HepG2 (cell line): Measurements from ENCODE around the gene LRRC15. TPM values are rescaled to one million over a fixed set of nuclear protein-coding genes. Genes with fewer than 3 reads are reported as not detected.

Experiments
- ATAC-seq: fragments of 200-7000 bp; cut with Tn5 transposase; 3 replicates; pipeline ENCODE4 v1.9.1; 2020; ENCODE audit warnings: mild to moderate bottlenecking, moderate library complexity
- BruUV-seq: library from RNA; stranded (reverse); fragments of 400-500 nt; replicated peaks from 2 replicates; lab custom pipeline; 2021; lab: Mats Ljungman, UMichigan
- CTCF ChIA-PET: fragments of 300-600 bp; formaldehyde crosslinking; extraction: SDS; loops from one replicate; lab custom pipeline; 2021; ENCODE audit warnings: low total read pairs, inconsistent platforms, low intra/inter-chr PET ratio; lab: Yijun Ruan, JAX
- POLR2A ChIA-PET: fragments of 350-600 bp; sonication (Branson Sonifier 250); formaldehyde crosslinking; loops from one replicate; lab custom pipeline; 2020; ENCODE audit warnings: antibody characterized with exemption, inconsistent platforms; lab: Yijun Ruan, JAX
- DNase-seq: peaks from one replicate; pipeline ENCODE4 v3.0.0-alpha.2; 2015; ENCODE audit warnings: low spot score
- FAIRE-seq: peaks from 3 replicates; lab custom pipeline; 2011; peaks lifted over from hg19 to GRCh38; lab: Jason Lieb, UNC
- H2AFZ ChIP-seq: one replicate; pipeline ENCODE4 v1.6.1; 2011; ENCODE audit warnings: low read length, inconsistent platforms
- H3K27ac ChIP-seq: fragments of 300-600 bp; 3 replicates; pipeline ENCODE4 v1.8.0; 2011; ENCODE audit warnings: mixed run types, mild to moderate bottlenecking, mixed read lengths, low read length, inconsistent platforms; ENCODE audit not compliant: insufficient read depth; ENCODE audit errors: extremely low read length
- H3K27me3 ChIP-seq, 2 experiments: fragments of 200-600 bp in 1 of 2; 2 replicates in 1 of 2; 3 replicates in 1 of 2; pipeline versions ENCODE4 v1.6.0 to v1.8.0; 2011; ENCODE audit warnings: low read length in 2 of 2, mild to moderate bottlenecking in 2 of 2, moderate library complexity in 2 of 2, inconsistent platforms in 1 of 2; ENCODE audit not compliant: insufficient read depth in 2 of 2, control insufficient read depth in 1 of 2
- H3K36me3 ChIP-seq, 2 experiments: fragments of 200-600 bp in 1 of 2; replicated peaks in 1 of 2; 2 replicates in 1 of 2; 3 replicates in 1 of 2; pipeline versions ENCODE4 v1.5.1 to v1.8.0; 2011; ENCODE audit warnings: low read length in 2 of 2, inconsistent platforms in 1 of 2; ENCODE audit not compliant: insufficient read depth in 2 of 2, control insufficient read depth in 1 of 2
- H3K4me1 ChIP-seq: 2 replicates; pipeline ENCODE4 v1.5.1; 2012; ENCODE audit warnings: low read length, inconsistent platforms; ENCODE audit not compliant: insufficient read depth
- H3K4me2 ChIP-seq: 2 replicates; pipeline ENCODE4 v1.6.0; 2011; ENCODE audit warnings: low read depth, low read length, inconsistent platforms
- H3K4me3 ChIP-seq, 3 experiments: fragments of 200-600 bp in 1 of 3; sonication (generic), shearing (Covaris generic) in 1 of 3; replicated peaks in 1 of 3; 2 replicates each; pipeline ENCODE4 v1.5.1; 2011 to 2016; ENCODE audit warnings: low read length in 3 of 3, inconsistent platforms in 2 of 3, low read depth in 2 of 3, mild to moderate bottlenecking in 2 of 3, control low read depth in 1 of 3, mixed read lengths in 1 of 3; ENCODE audit not compliant: insufficient read depth in 1 of 3
- H3K79me2 ChIP-seq: one replicate; pipeline ENCODE4 v1.6.1; 2011; ENCODE audit warnings: low read length, inconsistent platforms; ENCODE audit not compliant: insufficient read depth
- H3K9ac ChIP-seq: 2 replicates; pipeline ENCODE4 v1.6.0; 2011; ENCODE audit warnings: mild to moderate bottlenecking, low read depth, low read length, inconsistent platforms; ENCODE audit not compliant: insufficient read depth
- H3K9me3 ChIP-seq: 2 replicates; pipeline ENCODE4 v1.5.1; 2012; ENCODE audit warnings: mild to moderate bottlenecking, low read length
- H4K20me1 ChIP-seq: 2 replicates; pipeline ENCODE4 v1.6.0; 2011; ENCODE audit warnings: inconsistent platforms, mild to moderate bottlenecking, low read length, moderate library complexity; ENCODE audit not compliant: insufficient read depth
- GABPA ChIP-seq, 2 experiments: IDR thresholded peaks; 2 replicates each; pipeline ENCODE4 v1.6.1; 2011 to 2016; ENCODE audit warnings: low read depth in 2 of 2, low read length in 1 of 2, missing biosample characterization in 1 of 2, missing genetic modification characterization in 1 of 2
- HES4 ChIP-seq: sonication (generic); formaldehyde crosslinking; IDR thresholded peaks from 2 replicates; pipeline ENCODE4 v1.9.0; 2021; ENCODE audit warnings: mild to moderate bottlenecking, missing genetic modification reagents, borderline replicate concordance
- PHF20 ChIP-seq: sonication (generic); formaldehyde crosslinking; IDR thresholded peaks from 2 replicates; pipeline ENCODE4 v1.5.0; 2020; ENCODE audit warnings: mild to moderate bottlenecking, missing genetic modification reagents
- TRIM24 ChIP-seq: sonication (generic); formaldehyde crosslinking; IDR thresholded peaks from 2 replicates; pipeline ENCODE4 v1.8.0; 2022; ENCODE audit warnings: mild to moderate bottlenecking, missing genetic modification reagents
- ZFP1 ChIP-seq: IDR thresholded peaks from 2 replicates; pipeline ENCODE4 v1.6.1; 2016
- ZFP36L2 ChIP-seq: sonication (generic); formaldehyde crosslinking; IDR thresholded peaks from 2 replicates; pipeline ENCODE4 v1.4.0; 2020; ENCODE audit warnings: missing genetic modification reagents
- ZNF263 ChIP-seq: sonication (generic); formaldehyde crosslinking; IDR thresholded peaks from 2 replicates; pipeline ENCODE4 v1.4.0; 2020; ENCODE audit warnings: missing genetic modification reagents
- WGBS: methylation state at CpG from one replicate; pipeline ENCODE4 v1.1.6; 2017; ENCODE audit warnings: low lambda C conversion rate; 5-methylcytosine and 5-hydroxymethylcytosine counted together
- in situ Hi-C: cut with HindIII; loops from 2 replicates; pipeline ENCODE4 v1.10.0; 2017; ENCODE audit warnings: low pct_unique_long_range_greater_than_20kb; ENCODE audit not compliant: extremely low pct_ligation_motif_present
- intact Hi-C: fragments of 100-400 bp; cut with micrococcal nuclease; formaldehyde crosslinking; loops from one replicate; pipeline ENCODE4 v1.10.0; 2022; ENCODE audit not compliant: unreplicated experiment
- polyA plus RNA-seq, 8 experiments: library from polyadenylated mRNA; depleted of rRNA in 3 of 8; stranded (reverse) in 7 of 8; unstranded in 1 of 8; fragments of >200 nt; fragmentation: Illumina TruSeq in 4 of 8; extraction: Trizol in 4 of 8; gene quantifications; 2 replicates each; pipeline versions ENCODE4 v1.2.1 to v1.2.3, GENCODE V29; 2011 to 2016; ENCODE audit warnings: low read depth in 4 of 8, missing spikeins in 1 of 8, mixed read lengths in 1 of 8; ENCODE audit not compliant: insufficient read depth in 1 of 8
- total RNA-seq, 5 experiments: library from RNA; depleted of rRNA; stranded (reverse); fragments of >200 nt; fragmentation: Illumina TruSeq; extraction: Trizol; gene quantifications; 2 replicates each; pipeline ENCODE4 v1.2.3, GENCODE V29; 2016; ENCODE audit warnings: low read depth in 1 of 5
- TF ChIP-seq, protein P1 (sequence below): sonication (generic); formaldehyde crosslinking; IDR thresholded peaks from 2 replicates; pipeline ENCODE4 v1.8.0; 2022; ENCODE audit warnings: low read depth, missing genetic modification reagents
- TF ChIP-seq, protein P2 (sequence below): IDR thresholded peaks from 2 replicates; pipeline ENCODE4 v1.6.1; 2016; ENCODE audit warnings: missing genetic modification reagents, missing compliant biosample characterization

Gene LRRC15
- total and polyA plus RNA-seq, 2 of the 13 experiments (the other 11 are each of a cell fraction or from before 2014, with no cell fraction given) = not detected

DNA sequence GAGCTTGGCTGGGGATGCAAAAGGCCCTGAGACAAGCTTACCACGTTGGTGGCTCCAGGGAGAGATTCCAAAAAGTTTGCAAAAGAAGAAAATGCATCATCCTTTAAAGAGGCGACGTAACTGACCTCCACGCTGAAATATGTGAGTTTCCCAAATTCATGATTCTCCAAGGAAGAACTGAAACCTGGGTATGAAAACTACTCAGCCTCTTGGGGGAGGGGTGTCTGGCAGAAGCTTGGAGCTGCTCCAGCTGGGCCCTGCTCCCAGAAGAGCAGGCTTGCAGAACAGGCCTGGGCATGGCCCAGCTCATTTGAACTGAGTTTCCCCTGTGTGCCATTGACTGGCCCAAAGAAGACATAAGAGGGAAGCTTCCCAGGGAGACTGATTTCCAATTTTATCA lies 39.0 kb downstream of the LRRC15 start:
- ATAC-seq (no peak), FAIRE-seq (no peak), DNase-seq (no peak)
- H3K9ac ChIP-seq = no peak overlapping the region
- 96% methylated on average over 4 of the region's 4 CpGs for WGBS
- H3K9me3 ChIP-seq = no peaks in the 10 kb centered on the region
- TF ChIP-seq HES4 (CRISPR knock-in tag) (no peak), ZNF263 (CRISPR knock-in tag) (no peak), ZFP36L2 (CRISPR knock-in tag) (no peak), ZFP1 (CRISPR knock-in tag) (no peak), GABPA (IDR thresholded peaks at IDR 0.05; ENCODE audit: low read depth, low read length) (no peak), GABPA (CRISPR knock-in tag; IDR thresholded peaks at IDR 0.05; ENCODE audit: low read depth) (no peak), PHF20 (no peak), TRIM24 (CRISPR knock-in tag) (no peak)
- TF ChIP-seq, protein P1, sequence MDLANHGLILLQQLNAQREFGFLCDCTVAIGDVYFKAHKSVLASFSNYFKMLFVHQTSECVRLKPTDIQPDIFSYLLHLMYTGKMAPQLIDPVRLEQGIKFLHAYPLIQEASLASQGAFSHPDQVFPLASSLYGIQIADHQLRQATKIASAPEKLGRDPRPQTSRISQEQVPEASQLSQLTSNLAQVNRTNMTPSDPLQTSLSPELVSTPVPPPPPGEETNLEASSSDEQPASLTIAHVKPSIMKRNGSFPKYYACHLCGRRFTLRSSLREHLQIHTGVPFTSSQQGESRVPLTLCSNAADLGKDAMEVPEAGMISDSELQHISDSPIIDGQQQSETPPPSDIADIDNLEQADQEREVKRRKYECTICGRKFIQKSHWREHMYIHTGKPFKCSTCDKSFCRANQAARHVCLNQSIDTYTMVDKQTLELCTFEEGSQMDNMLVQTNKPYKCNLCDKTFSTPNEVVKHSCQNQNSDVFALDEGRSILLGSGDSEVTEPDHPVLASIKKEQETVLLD (CRISPR knock-in tag) = no peak
- TF ChIP-seq, protein P2, sequence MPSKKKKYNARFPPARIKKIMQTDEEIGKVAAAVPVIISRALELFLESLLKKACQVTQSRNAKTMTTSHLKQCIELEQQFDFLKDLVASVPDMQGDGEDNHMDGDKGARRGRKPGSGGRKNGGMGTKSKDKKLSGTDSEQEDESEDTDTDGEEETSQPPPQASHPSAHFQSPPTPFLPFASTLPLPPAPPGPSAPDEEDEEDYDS (CRISPR knock-in tag) = no peak
- H4K20me1 ChIP-seq = no peaks in the 10 kb centered on the region
- H2AFZ ChIP-seq = no peak overlapping the region
- ChIA-PET CTCF (no interaction called here), POLR2A (no interaction called here)
- in situ Hi-C loops = loop anchor here (5.0 kb wide), 2 partner anchors 72 to 267 kb away; no protein-coding TSS in a partner anchor
- H3K27ac ChIP-seq = no peak overlapping the region
- BruUV-seq = no TSS peak
- intact Hi-C loops = loop anchor here (5.0 kb wide), 1 partner anchor 262 kb away; no protein-coding TSS in a partner anchor
- no peaks in the 10 kb centered on the region for H3K27me3 ChIP-seq
- no peaks in the 10 kb centered on the region for H3K36me3 ChIP-seq
- H3K4me2 ChIP-seq = no peak overlapping the region
- H3K79me2 ChIP-seq = no peaks in the 10 kb centered on the region
- H3K4me1 ChIP-seq = peaks cover 70% of the 10 kb centered on the region
- H3K4me3 ChIP-seq = no peak overlapping the region
